DMS 273 (cell line): Measurements from ENCODE around the gene SINHCAF.

Experiments
- DNase-seq: peaks from one replicate; lab custom pipeline; 2025; ENCODE audit not compliant: unreplicated experiment; lab: John Stamatoyannopoulos, UW

Gene SINHCAF

GRCh38 chr12:31235868-31236395 lies 90.0 kb downstream of the SINHCAF start:
- no peak for DNase-seq

GRCh38 chr12:31234955-31235867 lies 90.7 kb downstream of the SINHCAF start:
- peak; percentile 90 for DNase-seq

- peak; percentile 45 for DNase-seq
These were observed 91.7 kb downstream of the SINHCAF start for GRCh38 chr12:31234053-31234840.

GRCh38 chr12:31233061-31233730 lies 92.8 kb downstream of the SINHCAF start:
- DNase-seq: no peak

- no peak for DNase-seq
These were observed 93.5 kb downstream of the SINHCAF start for GRCh38 chr12:31232361-31232965.

- no peak for DNase-seq
These were observed 94.2 kb downstream of the SINHCAF start for GRCh38 chr12:31231611-31232360.
